GM12878 (cell line): Measurements from ENCODE around the gene OR5AP2. TPM values are rescaled to one million over a fixed set of nuclear protein-coding genes. Genes with fewer than 3 reads are reported as not detected.

Experiments used
- BCL11A ChIP-seq: IDR thresholded peaks from 2 replicates; pipeline ENCODE4 v1.6.1; 2011; ENCODE audit warnings: low read depth, low read length
- CBFB ChIP-seq: IDR thresholded peaks from 2 replicates; pipeline ENCODE4 v1.6.1; 2016; ENCODE audit warnings: antibody characterized with exemption, low read depth
- CREB1 ChIP-seq: IDR thresholded peaks from 2 replicates; pipeline ENCODE4 v1.6.1; 2012; ENCODE audit warnings: low read depth, mild to moderate bottlenecking, inconsistent platforms
- CTCF ChIP-seq, 3 experiments: IDR thresholded peaks in 2 of 3; conservative IDR thresholded peaks in 1 of 3; 2 replicates each; pipeline ENCODE4 v1.5.1; 2011; ENCODE audit warnings: low read depth in 3 of 3, low read length in 3 of 3, mild to moderate bottlenecking in 3 of 3, control low read depth in 2 of 3, moderate library complexity in 2 of 3, inconsistent platforms in 1 of 3, mixed read lengths in 1 of 3; ENCODE audit not compliant: control insufficient read depth in 2 of 3, insufficient read depth in 1 of 3; ENCODE audit errors: extremely low read depth in 1 of 3
- DPF2 ChIP-seq: fragments of 450-650 bp; IDR thresholded peaks from 2 replicates; pipeline ENCODE4 v1.6.1; 2017; ENCODE audit warnings: mild to moderate bottlenecking
- HDAC2 ChIP-seq: fragments of 200-600 bp; sonication (generic); IDR thresholded peaks from 2 replicates; pipeline ENCODE4 v1.6.1; 2017
- KAT2A ChIP-seq: conservative IDR thresholded peaks from 2 replicates; pipeline ENCODE4 v1.6.1; 2011; ENCODE audit warnings: low read depth, low read length; ENCODE audit not compliant: control insufficient read depth
- KLF5 ChIP-seq: fragments of 450-650 bp; IDR thresholded peaks from 2 replicates; pipeline ENCODE4 v1.6.1; 2014; ENCODE audit warnings: mild to moderate bottlenecking; ENCODE audit not compliant: partially characterized antibody
- NRF1 ChIP-seq: conservative IDR thresholded peaks from 2 replicates; pipeline ENCODE4 v1.6.1; 2011; ENCODE audit warnings: mild to moderate bottlenecking, low read depth, low read length, improper control_type of control experiment
- PML ChIP-seq: IDR thresholded peaks from 2 replicates; pipeline ENCODE4 v1.6.1; 2012; ENCODE audit warnings: low read length, inconsistent platforms
- POLR2A ChIP-seq: IDR thresholded peaks from 2 replicates; pipeline ENCODE4 v1.6.1; 2011; ENCODE audit warnings: low read depth, mild to moderate bottlenecking, low read length
- RAD51 ChIP-seq: fragments of 450-650 bp; IDR thresholded peaks from 2 replicates; pipeline ENCODE4 v1.6.1; 2016; ENCODE audit warnings: moderate library complexity, mild to moderate bottlenecking, inconsistent platforms
- SP1 ChIP-seq: IDR thresholded peaks from one replicate; pipeline ENCODE4 v1.6.1; 2011; ENCODE audit warnings: low read depth, low read length
- SRF ChIP-seq, 2 experiments: IDR thresholded peaks; 2 replicates each; pipeline ENCODE4 v1.6.1; 2011; ENCODE audit warnings: low read depth in 2 of 2, low read length in 2 of 2, mild to moderate bottlenecking in 1 of 2, moderate library complexity in 1 of 2
- STAT3 ChIP-seq: IDR thresholded peaks from 2 replicates; pipeline ENCODE4 v1.6.1; 2011; ENCODE audit warnings: low read depth, low read length, improper control_type of control experiment
- SUPT20H ChIP-seq: IDR thresholded peaks from 2 replicates; pipeline ENCODE4 v1.6.1; 2011; ENCODE audit warnings: low read depth, mild to moderate bottlenecking, low read length, moderate library complexity, borderline replicate concordance; ENCODE audit not compliant: control insufficient read depth
- TBL1XR1 ChIP-seq: IDR thresholded peaks from 2 replicates; pipeline ENCODE4 v1.6.1; 2012; ENCODE audit warnings: low read depth, low read length, improper control_type of control experiment
- WRNIP1 ChIP-seq: IDR thresholded peaks from 2 replicates; pipeline ENCODE4 v1.6.1; 2011; ENCODE audit warnings: low read depth, low read length, improper control_type of control experiment, borderline replicate concordance
- ZBTB33 ChIP-seq: fragments of 450-650 bp; IDR thresholded peaks from 2 replicates; pipeline ENCODE4 v1.6.1; 2017; ENCODE audit warnings: mild to moderate bottlenecking
- ZNF207 ChIP-seq: fragments of 450-650 bp; IDR thresholded peaks from 2 replicates; pipeline ENCODE4 v1.6.1; 2014; ENCODE audit warnings: antibody characterized with exemption, mild to moderate bottlenecking, borderline replicate concordance
- ZNF24 ChIP-seq: fragments of 450-650 bp; IDR thresholded peaks from 2 replicates; pipeline ENCODE4 v1.6.1; 2017; ENCODE audit warnings: antibody characterized with exemption, mild to moderate bottlenecking
- ZSCAN29 ChIP-seq: fragments of 450-650 bp; IDR thresholded peaks from 2 replicates; pipeline ENCODE4 v1.6.1; 2017; ENCODE audit warnings: mild to moderate bottlenecking, moderate library complexity
- polyA plus RNA-seq, 11 experiments: library from polyadenylated mRNA; depleted of rRNA in 4 of 11; unstranded in 6 of 11; stranded (reverse) in 5 of 11; fragments of >200 nt; fragmentation: Nextera tagmentation in 4 of 11; fragmentation: Illumina TruSeq in 1 of 11; extraction: Ambion mirVana in 4 of 11; extraction: Trizol in 1 of 11; gene quantifications; 1 replicate in 1 of 11; 2 replicates in 10 of 11; pipeline versions ENCODE4 v1.2.1 to v1.2.3, GENCODE V29; 2011 to 2016; ENCODE audit warnings: inconsistent platforms in 2 of 11, missing spikeins in 2 of 11, low read depth in 1 of 11
- total RNA-seq, 4 experiments: library from RNA; depleted of rRNA in 3 of 4; stranded (reverse); fragments of >200 nt in 3 of 4; fragmentation: Illumina TruSeq in 1 of 4; extraction: Trizol in 1 of 4; gene quantifications; 2 replicates each; pipeline versions ENCODE4 v1.2.1 to v1.2.3, GENCODE V29; 2013 to 2021
- TF ChIP-seq, protein P1 (sequence below): fragments of 450-650 bp; IDR thresholded peaks from 2 replicates; pipeline ENCODE4 v1.6.1; 2018; ENCODE audit warnings: mild to moderate bottlenecking, low read depth, moderate library complexity; ENCODE audit not compliant: partially characterized antibody
- TF ChIP-seq, protein P2 (sequence below): fragments of 450-650 bp; IDR thresholded peaks from 2 replicates; pipeline ENCODE4 v1.6.1; 2016; ENCODE audit warnings: mild to moderate bottlenecking
- TF ChIP-seq, protein P3 (sequence below): IDR thresholded peaks from 2 replicates; pipeline ENCODE4 v1.6.1; 2012; ENCODE audit warnings: low read depth, low read length, improper control_type of control experiment

OR5AP2 gene
- total and polyA plus RNA-seq, 10 of the 15 experiments (the other 5 are each of a cell fraction or from before 2014, with no cell fraction given) = not detected

DNA sequence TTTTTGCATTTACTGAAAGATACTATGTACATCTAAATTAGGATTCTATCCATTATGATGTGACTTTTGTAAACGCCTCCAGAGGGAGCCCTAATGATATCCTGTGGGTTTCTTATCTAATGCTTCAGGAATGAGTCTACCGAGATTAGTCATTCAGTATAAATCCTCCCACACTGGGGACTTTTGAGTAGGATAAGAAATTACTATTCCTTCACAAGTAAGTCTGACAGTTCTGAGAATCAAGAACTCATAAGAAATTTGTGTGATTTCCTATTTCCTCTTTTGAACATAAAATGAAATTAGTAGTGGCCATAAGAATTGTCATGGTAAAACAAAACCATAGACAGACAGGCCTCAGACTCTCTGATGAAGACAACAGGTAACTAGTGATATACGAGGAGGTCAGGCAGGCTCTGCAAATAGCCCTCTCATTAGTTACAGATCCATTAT lies 17.6 kb downstream of the OR5AP2 start (continued):
- TF ChIP-seq DPF2 (peak; percentile 89), STAT3 (no peak), SUPT20H (no peak), BCL11A (peak; percentile 75; the same call in 1 of the 2 replicates), ZBTB33 (no peak), PML (no peak), ZNF24 (0 out of 2 replicates have a peak, but pooled peaks have one; percentile 19), SP1 (no peak), RAD51 (no peak), KLF5 (no peak), NRF1 (no peak), HDAC2 (no peak), ZSCAN29 (no peak), KAT2A (no peak), POLR2A (no peak), WRNIP1 (no peak), ZNF207 (no peak), CBFB (no peak), SRF (IDR thresholded peaks at IDR 0.05; ENCODE audit: low read depth in 2 of 2, low read length in 2 of 2) (no peak), CTCF (IDR thresholded peaks at IDR 0.05 in 2 of 3, conservative IDR thresholded peaks at IDR 0.05 in 1 of 3; ENCODE audit: control insufficient read depth in 2 of 3, extremely low read depth in 1 of 3, insufficient read depth in 1 of 3, low read depth in 3 of 3, low read length in 3 of 3) (peak; percentile 12 to 44 (median 29); a peak in 1 of 6 replicates), TBL1XR1 (no peak), CREB1 (no peak)
- TF ChIP-seq, protein P1, sequence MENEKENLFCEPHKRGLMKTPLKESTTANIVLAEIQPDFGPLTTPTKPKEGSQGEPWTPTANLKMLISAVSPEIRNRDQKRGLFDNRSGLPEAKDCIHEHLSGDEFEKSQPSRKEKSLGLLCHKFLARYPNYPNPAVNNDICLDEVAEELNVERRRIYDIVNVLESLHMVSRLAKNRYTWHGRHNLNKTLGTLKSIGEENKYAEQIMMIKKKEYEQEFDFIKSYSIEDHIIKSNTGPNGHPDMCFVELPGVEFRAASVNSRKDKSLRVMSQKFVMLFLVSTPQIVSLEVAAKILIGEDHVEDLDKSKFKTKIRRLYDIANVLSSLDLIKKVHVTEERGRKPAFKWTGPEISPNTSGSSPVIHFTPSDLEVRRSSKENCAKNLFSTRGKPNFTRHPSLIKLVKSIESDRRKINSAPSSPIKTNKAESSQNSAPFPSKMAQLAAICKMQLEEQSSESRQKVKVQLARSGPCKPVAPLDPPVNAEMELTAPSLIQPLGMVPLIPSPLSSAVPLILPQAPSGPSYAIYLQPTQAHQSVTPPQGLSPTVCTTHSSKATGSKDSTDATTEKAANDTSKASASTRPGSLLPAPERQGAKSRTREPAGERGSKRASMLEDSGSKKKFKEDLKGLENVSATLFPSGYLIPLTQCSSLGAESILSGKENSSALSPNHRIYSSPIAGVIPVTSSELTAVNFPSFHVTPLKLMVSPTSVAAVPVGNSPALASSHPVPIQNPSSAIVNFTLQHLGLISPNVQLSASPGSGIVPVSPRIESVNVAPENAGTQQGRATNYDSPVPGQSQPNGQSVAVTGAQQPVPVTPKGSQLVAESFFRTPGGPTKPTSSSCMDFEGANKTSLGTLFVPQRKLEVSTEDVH = no peak
- TF ChIP-seq, protein P2, sequence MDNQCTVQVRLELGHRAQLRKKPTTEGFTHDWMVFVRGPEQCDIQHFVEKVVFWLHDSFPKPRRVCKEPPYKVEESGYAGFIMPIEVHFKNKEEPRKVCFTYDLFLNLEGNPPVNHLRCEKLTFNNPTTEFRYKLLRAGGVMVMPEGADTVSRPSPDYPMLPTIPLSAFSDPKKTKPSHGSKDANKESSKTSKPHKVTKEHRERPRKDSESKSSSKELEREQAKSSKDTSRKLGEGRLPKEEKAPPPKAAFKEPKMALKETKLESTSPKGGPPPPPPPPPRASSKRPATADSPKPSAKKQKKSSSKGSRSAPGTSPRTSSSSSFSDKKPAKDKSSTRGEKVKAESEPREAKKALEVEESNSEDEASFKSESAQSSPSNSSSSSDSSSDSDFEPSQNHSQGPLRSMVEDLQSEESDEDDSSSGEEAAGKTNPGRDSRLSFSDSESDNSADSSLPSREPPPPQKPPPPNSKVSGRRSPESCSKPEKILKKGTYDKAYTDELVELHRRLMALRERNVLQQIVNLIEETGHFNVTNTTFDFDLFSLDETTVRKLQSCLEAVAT = no peak
- TF ChIP-seq, protein P3, sequence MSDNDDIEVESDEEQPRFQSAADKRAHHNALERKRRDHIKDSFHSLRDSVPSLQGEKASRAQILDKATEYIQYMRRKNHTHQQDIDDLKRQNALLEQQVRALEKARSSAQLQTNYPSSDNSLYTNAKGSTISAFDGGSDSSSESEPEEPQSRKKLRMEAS = no peak
